HG03039 (cell line): Measurements from ENCODE around the gene NAALADL2.

Experiments
- ATAC-seq: cut with Tn5 transposase; IDR thresholded peaks from one replicate; pipeline ENCODE4 v1.9.1; 2021; ENCODE audit warnings: mild to moderate bottlenecking, moderate library complexity; ENCODE audit not compliant: unreplicated experiment

The NAALADL2 gene

GRCh38 chr3:175193815-175194518 is 334.8 kb downstream of the NAALADL2 start:
- ATAC-seq = peak; percentile 56

DNA sequence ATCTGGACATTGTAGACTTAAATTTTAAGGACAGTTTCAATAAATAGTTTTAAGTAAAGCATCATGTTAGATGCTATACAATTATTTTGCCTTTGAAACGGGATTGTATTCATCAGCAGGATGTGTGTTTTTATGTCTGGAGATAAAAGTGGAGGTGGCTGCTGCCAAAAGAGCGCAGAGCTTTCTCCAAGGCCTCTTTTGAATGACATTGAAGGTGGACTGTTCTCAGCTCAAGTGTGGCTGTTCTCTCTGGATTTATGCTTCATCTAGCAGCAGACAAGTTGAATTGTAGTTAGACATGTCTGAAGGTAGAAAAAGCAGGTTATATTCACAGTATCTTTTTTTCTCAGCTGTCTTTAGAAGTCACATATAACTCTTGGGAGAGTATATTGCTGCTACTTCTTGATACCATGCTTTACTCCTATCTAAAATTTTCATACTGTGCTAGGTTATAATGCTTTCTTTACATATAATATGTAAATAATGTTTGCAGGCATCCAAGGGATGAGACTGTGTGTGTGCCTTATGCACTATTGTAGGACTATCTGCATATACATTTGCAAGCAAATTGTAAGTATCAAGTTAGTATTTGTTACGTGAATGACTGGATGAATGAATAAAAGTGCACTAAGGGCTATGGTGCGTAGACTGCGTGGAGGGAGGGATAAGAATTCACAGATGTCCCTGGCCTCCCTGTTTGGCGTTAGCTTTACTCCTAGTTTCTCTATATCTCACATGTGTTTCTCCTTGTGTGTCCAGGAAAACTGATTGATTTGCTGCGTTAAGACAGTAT is 340.1 kb downstream of the NAALADL2 start:
- no peak for ATAC-seq

DNA sequence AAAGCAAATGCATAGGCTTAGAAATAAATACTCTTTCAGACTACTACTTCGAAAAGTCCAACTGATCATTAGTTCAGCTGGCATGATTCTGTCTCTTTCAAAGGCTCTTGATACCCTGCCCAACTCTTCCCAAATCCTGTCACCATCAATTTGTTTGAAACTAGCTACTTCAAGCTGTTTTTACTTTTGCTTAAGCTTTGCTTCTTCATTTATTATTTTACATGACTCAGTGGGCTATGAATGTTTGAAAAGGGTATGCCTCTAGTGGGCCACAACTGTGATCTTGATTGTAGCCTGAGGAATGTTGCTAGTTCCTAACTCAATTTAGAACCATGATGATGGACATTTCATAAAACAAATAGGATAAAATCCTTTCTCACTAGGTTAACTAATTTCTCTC is 340.8 kb downstream of the NAALADL2 start:
- ATAC-seq = no peak

DNA sequence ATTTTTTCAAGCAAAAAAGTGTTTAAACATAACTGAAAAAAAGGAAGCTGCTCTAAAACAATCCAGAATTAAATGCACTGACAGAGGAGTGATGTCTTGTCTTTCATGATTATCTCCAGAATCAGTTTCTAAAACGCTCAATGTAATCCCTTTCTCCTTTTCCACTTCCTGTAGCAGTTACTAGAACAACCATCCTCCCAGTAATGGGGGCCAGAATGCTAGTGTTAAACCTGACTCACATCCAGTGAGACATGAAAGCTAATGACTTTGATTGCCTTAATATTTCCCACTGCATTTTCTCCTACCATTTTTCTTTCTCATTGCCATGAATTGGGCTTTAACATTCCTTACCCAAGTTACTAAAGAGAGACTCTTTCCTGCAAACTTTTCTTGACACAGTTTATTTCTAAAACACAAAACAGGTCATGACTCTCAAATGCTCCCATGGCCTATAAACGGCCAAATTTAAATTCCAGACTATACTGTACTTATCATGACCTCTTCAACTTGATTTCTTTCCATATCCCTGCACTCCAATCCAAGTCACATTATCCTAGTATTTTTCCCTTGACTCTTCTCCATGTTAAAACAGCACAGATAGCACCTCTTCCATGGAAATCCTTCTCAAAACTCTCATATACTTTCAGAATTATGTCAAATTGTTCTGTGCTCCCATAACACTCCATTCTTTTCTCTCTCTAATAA is 341.4 kb downstream of the NAALADL2 start:
- no peak for ATAC-seq

DNA sequence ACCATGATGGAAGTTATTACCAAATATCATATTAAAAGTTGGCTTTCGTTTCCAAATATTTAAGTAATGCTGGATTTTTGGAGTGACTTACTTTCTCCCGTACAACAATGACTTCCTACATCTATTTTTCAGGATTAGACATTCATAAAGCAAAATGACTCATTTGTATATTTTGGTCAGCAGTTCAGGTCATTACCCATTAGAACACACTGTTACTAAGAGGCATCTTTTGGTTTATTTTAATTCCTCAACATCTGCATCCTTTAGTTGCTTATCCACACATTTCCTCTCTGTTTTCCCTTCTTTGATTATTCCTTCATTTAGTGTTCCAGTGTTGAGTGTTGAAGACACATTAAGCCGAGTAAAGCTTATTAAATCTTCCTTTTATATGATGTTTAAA is 348.2 kb downstream of the NAALADL2 start:
- no peak for ATAC-seq

- no peak for ATAC-seq
Observed at GRCh38 chr3:175208326-175208725, 349.2 kb downstream of the NAALADL2 start.

DNA sequence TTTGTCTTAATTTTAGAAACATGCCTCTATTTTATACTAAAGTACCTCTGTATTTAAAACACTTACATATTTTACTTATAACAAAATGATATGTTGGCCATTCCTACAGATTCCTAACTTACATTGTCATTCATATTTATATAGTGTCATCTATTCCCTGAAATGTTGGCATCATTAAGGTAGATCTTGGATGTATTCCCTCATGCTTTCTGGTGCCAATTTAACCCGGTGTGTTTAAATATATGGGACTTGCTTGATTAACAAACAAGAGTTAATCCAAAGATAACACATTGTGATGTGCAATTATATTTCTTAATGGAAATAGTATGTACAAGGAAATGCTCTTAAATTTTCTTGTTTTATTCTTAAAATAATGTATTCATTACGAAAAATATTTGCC is 352.3 kb downstream of the NAALADL2 start:
- ATAC-seq = no peak

GRCh38 chr3:175212896-175213295 is 353.8 kb downstream of the NAALADL2 start:
- ATAC-seq = no peak

GRCh38 chr3:175214216-175214615 is 355.1 kb downstream of the NAALADL2 start:
- no peak for ATAC-seq

- ATAC-seq = no peak
Observed at GRCh38 chr3:175215833-175216232, 356.7 kb downstream of the NAALADL2 start.

- ATAC-seq = no peak
Observed at GRCh38 chr3:175222356-175222755, 363.2 kb downstream of the NAALADL2 start.

DNA sequence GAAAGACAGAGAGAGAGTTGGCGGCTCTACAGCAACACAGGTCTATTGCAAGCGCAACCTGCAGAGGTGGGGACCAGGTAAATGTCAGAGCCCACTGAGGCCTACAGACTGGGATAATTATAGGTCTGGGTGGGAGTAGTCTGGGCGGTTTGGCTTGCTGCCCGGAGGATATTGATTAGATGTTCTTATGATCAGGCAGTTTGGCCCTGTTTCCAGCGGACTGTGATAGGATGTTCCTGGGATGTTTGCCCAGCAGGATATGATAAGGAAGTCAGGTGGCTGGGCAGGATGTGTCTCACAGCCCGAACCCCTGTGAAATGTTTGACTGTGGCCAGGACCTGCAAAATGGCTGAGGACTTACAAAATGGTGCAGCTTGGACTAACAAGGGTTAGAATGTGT is 364.9 kb downstream of the NAALADL2 start:
- no peak for ATAC-seq

GRCh38 chr3:175226444-175226843 is 367.3 kb downstream of the NAALADL2 start:
- no peak for ATAC-seq

- ATAC-seq = no peak
Observed at GRCh38 chr3:175227126-175227525, 368.0 kb downstream of the NAALADL2 start.

DNA sequence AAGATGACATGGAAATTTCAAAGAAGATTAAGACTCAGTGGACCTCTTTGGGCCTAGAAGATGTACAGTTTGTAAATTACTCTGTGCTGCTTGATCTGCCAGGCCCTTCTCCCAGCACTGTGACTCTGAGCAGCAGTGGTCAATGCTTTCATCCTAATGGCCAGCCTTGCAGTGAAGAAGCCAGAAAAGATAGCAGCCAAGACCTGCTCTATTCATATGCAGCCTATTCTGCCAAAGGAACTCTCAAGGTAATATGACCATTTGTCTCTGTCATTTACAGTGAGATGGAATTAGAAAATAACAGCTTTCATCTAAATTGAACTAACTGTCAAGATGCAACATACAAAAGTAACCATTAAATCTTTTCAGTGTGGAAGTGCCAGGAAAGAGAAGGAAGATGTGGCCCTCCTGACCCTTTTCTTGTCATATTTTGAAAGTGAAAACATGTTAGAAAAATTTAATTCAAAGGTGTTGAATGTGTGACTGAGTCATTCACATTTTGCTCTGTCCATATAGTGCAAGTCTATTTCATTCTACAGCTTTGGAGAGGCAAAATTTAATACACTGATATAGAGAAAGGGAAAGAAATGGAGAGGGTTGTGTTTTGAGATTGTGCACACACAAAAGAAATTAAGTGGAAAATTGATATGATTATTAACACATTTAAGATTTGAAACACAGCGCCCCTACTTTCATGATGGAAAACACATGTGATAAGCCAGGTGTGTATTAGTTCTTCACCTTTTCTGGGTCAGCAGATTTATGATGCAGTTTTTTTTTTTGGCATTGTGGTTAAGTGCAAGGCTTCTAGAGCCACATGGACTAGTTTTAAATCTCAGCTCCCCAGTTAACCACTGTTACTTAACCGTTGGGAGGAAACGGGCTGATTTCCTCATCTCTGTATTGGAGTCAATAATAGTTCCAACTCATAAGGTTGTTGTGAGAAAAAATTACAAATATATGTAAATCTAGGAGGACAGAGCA is 375.1 kb downstream of the NAALADL2 start:
- ATAC-seq = no peak

- no peak for ATAC-seq
Observed at GRCh38 chr3:175238801-175239200, 379.7 kb downstream of the NAALADL2 start.

GRCh38 chr3:175240921-175241320 is 381.8 kb downstream of the NAALADL2 start:
- ATAC-seq = no peak

GRCh38 chr3:175242243-175242642 is 383.1 kb downstream of the NAALADL2 start:
- no peak for ATAC-seq

GRCh38 chr3:175246234-175246633 is 387.1 kb downstream of the NAALADL2 start:
- no peak for ATAC-seq

- ATAC-seq = no peak
Observed at GRCh38 chr3:175246766-175247165, 387.6 kb downstream of the NAALADL2 start.

GRCh38 chr3:175247629-175248028 is 388.5 kb downstream of the NAALADL2 start:
- ATAC-seq = no peak
